HepG2 (cell line): ENCODE data around the gene LYRM7. TPM values are rescaled to one million over a fixed set of nuclear protein-coding genes. Genes with fewer than 3 reads are reported as not detected.

ENCODE experiments used
- ATAD3A ChIP-seq: sonication (generic); formaldehyde crosslinking; IDR thresholded peaks from 2 replicates; pipeline ENCODE4 v1.4.0; 2020; ENCODE audit warnings: missing genetic modification reagents
- BRD4 ChIP-seq: sonication (generic); formaldehyde crosslinking; IDR thresholded peaks from 2 replicates; pipeline ENCODE4 v1.4.0; 2020; ENCODE audit warnings: missing genetic modification reagents
- CC2D1A ChIP-seq: sonication (generic); formaldehyde crosslinking; IDR thresholded peaks from 2 replicates; pipeline ENCODE4 v1.8.1; 2023; ENCODE audit warnings: mild to moderate bottlenecking, missing genetic modification reagents
- CCDC6 ChIP-seq: sonication (generic); formaldehyde crosslinking; IDR thresholded peaks from 2 replicates; pipeline ENCODE4 v1.8.1; 2022; ENCODE audit warnings: mild to moderate bottlenecking, missing genetic modification reagents, moderate library complexity
- PRDM15 ChIP-seq: sonication (generic); formaldehyde crosslinking; IDR thresholded peaks from 2 replicates; pipeline ENCODE4 v1.4.0; 2020; ENCODE audit warnings: missing genetic modification reagents
- RXRA ChIP-seq: sonication (generic); formaldehyde crosslinking; IDR thresholded peaks from 2 replicates; pipeline ENCODE4 v1.5.1; 2020; ENCODE audit warnings: missing genetic modification reagents
- TAF15 ChIP-seq: fragments of 200-400 bp; formaldehyde crosslinking; IDR thresholded peaks from one replicate; pipeline ENCODE4 v1.6.1; 2018; ENCODE audit warnings: mild to moderate bottlenecking, low read depth, low read length; ENCODE audit not compliant: poor library complexity, severe bottlenecking
- TBL1XR1 ChIP-seq: fragments of 150-350 bp; IDR thresholded peaks from 2 replicates; pipeline ENCODE4 v1.6.1; 2014; ENCODE audit warnings: borderline replicate concordance, low read length; ENCODE audit not compliant: partially characterized antibody
- ZNF12 ChIP-seq: sonication (generic); formaldehyde crosslinking; IDR thresholded peaks from 2 replicates; pipeline ENCODE4 v1.5.0; 2020; ENCODE audit warnings: missing genetic modification reagents
- ZNF142 ChIP-seq: sonication (generic); formaldehyde crosslinking; IDR thresholded peaks from 2 replicates; pipeline ENCODE4 v1.4.0; 2020; ENCODE audit warnings: missing genetic modification reagents
- ZNF18 ChIP-seq: sonication (generic); formaldehyde crosslinking; IDR thresholded peaks from 2 replicates; pipeline ENCODE4 v1.8.0; 2022; ENCODE audit warnings: mild to moderate bottlenecking, missing genetic modification reagents; ENCODE audit not compliant: insufficient replicate concordance
- ZNF225 ChIP-seq: sonication (generic); formaldehyde crosslinking; IDR thresholded peaks from 2 replicates; pipeline ENCODE4 v1.4.0; 2020; ENCODE audit warnings: mild to moderate bottlenecking, missing genetic modification reagents
- ZNF512 ChIP-seq: sonication (generic); formaldehyde crosslinking; IDR thresholded peaks from 2 replicates; pipeline ENCODE4 v1.4.0; 2020; ENCODE audit warnings: mild to moderate bottlenecking, missing genetic modification reagents
- ZNF781 ChIP-seq: sonication (generic); formaldehyde crosslinking; IDR thresholded peaks from 2 replicates; pipeline ENCODE4 v1.5.1; 2020; ENCODE audit warnings: borderline replicate concordance, mild to moderate bottlenecking, missing genetic modification reagents; ENCODE audit errors: not compliant biosample characterization
- polyA plus RNA-seq, 8 experiments: library from polyadenylated mRNA; depleted of rRNA in 3 of 8; stranded (reverse) in 7 of 8; unstranded in 1 of 8; fragments of >200 nt; fragmentation: Illumina TruSeq in 4 of 8; extraction: Trizol in 4 of 8; gene quantifications; 2 replicates each; pipeline versions ENCODE4 v1.2.1 to v1.2.3, GENCODE V29; 2011 to 2016; ENCODE audit warnings: low read depth in 4 of 8, missing spikeins in 1 of 8, mixed read lengths in 1 of 8; ENCODE audit not compliant: insufficient read depth in 1 of 8
- total RNA-seq, 5 experiments: library from RNA; depleted of rRNA; stranded (reverse); fragments of >200 nt; fragmentation: Illumina TruSeq; extraction: Trizol; gene quantifications; 2 replicates each; pipeline ENCODE4 v1.2.3, GENCODE V29; 2016; ENCODE audit warnings: low read depth in 1 of 5

LYRM7 gene
- total and polyA plus RNA-seq, 2 of the 13 experiments (the other 11 are each of a cell fraction or from before 2014, with no cell fraction given), result 3.0 to 5.5 TPM

GRCh38 chr5:131164191-131165118 lies 6.3 kb upstream of the LYRM7 start (continued):
- TF ChIP-seq ZNF142 (CRISPR knock-in tag) (no peak; the same call in 1 of the 2 replicates), TBL1XR1 (no peak), ZNF18 (CRISPR knock-in tag) (no peak), PRDM15 (CRISPR knock-in tag) (peak; percentile 61; the same call in 1 of the 2 replicates), TAF15 (no peak), CC2D1A (CRISPR knock-in tag) (no peak), ATAD3A (CRISPR knock-in tag) (no peak), ZNF225 (CRISPR knock-in tag) (no peak), BRD4 (peak; percentile 81; the same call in 1 of the 2 replicates), CCDC6 (CRISPR knock-in tag) (no peak; the same call in 1 of the 2 replicates), ZNF512 (CRISPR knock-in tag) (no peak), ZNF781 (CRISPR knock-in tag) (no peak), ZNF12 (CRISPR knock-in tag) (peak; percentile 42; the same call in 1 of the 2 replicates), RXRA (CRISPR knock-in tag) (no peak; the same call in 1 of the 2 replicates)
